ENCODE data around the gene POU3F1.

Gene POU3F1

DNA sequence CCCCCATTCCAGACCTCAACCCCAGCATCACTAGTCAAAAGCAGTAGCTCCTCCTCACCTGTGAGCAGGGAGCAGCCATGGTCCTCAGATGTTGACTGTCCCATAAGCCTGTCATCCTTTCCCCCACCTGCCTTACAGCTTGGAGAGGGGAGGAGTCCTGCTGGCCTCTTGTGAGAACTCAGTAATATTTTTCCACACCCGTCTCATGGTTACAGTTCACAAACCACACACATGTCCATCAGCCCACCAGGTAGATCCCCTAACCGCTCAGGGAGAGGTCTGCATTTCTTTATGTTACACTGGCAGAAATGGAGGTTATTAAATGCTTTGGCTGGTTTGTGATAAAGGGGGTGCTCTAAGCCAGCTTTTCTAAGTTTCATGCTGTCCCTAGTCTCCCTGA is 26.3 kb upstream of the POU3F1 start:
- DNase-seq: no peak

DNA sequence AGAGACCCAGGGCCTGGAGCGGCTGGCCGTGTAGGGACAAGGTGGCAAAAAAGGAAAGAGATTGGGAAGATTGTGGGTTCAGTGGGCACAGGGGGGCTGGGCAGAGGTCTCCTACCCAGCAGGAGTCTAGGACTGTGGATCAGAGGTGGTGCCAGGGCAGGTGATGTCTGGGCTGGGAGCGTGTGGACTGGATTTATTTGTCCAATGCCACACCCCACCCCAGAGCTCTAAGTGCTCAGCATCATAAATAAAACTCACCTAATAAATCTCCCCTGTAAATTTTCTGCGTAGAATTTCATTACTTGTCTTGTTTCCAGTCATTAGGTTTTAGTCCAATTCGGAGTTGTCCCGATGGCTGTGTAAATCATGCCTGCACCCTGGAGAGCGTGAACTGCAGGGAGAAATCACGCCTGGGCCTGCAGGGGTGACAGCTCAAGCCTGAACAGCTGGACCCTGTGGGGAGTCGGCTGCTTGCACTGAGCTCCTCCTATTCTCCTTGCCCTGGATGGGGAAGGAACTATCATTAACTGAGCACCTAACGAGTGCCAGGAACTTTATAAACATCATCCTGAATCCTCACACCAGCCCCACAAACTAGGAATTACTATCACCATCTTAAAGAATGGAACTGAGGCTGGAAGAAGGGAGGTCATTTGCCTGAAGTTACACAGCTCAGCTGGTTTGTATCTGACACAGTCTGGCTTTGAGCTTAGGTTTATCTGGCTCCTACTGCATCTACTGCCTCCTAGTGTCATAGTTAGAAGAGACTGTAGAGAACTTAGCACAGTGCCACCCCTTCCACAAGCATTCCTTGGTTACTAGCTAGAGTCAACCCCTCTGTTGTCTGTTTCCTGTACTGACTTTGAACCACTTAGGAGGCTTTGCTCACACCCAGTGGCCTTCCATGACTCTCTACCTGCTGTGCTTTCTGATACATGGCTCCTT is 25.0 kb upstream of the POU3F1 start:
- DNase-seq: no peak

DNA sequence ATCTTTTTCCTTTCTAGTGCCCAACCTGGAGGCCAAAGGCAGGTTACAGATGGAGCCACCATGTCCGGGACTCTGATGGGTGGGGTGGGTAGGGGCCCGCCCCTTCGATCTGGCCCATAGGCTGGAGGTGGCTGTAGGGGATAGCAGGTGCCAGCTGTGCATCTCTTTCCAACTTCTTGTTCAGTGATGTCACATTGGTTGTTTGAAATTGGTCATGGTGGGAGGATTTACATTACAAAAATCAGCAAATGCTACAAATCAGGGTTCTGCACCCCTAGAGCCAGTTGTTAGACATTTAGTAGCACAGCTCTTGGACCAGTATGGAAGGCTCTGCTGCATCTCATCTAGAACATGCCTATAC is 22.4 kb upstream of the POU3F1 start:
- no peak for DNase-seq

DNA sequence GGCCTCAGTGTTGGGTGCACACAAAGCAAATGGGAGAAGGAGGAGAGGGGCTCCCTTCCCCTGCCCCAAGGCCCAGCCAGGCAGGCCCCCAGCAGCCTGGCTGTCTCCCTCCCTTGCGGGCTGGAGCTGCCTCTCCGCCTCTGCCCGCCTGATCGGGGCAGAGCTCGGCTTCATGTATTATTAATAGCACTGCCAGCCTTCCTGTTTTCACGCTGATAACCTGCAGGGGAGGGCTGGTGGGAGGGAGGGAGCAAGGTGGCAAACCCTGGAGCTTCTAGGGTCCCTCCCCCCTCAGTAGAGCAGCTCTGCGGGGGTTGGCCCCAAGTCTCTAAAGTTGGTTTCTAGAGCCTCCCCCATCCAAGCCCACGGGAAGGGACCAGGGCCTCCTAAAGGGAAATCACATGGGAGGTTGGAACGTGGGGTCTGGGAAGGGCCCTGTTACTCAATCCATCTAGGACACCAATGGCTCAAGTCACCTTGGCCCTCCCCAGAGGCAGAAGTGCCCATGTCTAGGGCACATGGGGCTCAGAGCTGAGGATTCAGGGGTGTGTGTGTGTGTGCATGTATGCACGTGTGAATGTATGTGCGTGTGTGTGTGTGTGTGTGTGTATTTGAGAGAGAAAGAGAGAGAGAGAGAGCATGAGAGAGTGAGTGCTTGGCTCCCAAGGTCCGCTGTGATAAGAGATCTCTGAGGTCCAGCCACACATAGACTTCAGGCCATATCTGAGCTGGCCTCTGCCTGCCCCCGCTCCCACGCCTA is 21.8 kb upstream of the POU3F1 start:
- DNase-seq: no peak

DNA sequence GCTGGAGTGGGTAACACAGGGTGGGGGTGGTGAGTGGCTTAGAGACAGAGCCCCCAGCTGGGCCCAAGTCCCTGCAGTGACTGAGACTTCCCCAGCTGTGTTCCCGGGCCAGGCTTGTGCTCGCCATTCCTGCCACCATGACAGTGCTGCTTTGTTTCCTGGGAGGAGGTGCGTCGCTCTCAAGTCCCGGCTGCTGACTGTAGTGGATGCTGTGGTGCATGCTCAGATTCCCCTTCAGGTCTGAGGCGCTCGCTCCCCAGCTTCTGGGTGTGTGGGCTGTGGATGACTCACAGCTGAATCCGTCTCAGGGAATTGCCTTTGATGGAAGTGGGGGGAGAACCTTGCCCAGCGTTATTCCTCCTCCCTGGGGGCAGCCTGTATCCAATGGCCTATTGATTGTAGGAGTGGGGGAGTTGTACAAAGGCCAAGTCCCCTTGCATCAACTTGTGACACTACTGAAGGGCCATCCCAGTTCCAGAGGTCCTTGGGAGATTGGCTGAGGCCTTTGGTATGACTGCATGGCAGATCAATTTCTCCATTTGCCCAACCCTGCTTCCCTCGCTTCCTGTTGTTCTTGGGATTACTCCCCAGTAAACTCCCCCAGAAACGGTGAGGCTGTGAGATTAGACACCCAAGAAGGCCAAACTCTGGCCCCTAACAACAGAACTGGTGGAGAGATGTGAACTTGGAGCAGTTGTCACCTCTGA is 17.8 kb upstream of the POU3F1 start:
- DNase-seq: no peak

DNA sequence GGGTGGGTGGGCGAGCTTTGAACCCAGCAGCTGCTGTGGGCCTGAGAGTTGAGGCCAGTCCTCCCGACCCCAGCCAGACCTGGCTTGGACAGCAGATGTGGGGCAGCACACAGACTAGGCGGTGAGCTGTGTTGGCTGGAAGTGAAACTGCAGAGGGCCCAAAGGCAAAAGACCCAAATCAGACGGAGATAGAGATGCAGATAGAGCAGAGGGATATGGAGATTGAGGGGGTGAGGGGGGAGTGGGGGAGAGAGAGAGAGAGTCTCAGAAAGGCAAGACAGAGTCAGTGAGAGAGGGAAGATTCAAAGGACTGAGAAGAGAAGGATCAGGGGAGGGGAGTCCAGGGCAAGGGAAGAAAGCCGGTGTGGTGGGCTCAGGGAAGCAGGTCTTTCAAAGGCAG is 17.0 kb upstream of the POU3F1 start:
- no peak for DNase-seq

DNA sequence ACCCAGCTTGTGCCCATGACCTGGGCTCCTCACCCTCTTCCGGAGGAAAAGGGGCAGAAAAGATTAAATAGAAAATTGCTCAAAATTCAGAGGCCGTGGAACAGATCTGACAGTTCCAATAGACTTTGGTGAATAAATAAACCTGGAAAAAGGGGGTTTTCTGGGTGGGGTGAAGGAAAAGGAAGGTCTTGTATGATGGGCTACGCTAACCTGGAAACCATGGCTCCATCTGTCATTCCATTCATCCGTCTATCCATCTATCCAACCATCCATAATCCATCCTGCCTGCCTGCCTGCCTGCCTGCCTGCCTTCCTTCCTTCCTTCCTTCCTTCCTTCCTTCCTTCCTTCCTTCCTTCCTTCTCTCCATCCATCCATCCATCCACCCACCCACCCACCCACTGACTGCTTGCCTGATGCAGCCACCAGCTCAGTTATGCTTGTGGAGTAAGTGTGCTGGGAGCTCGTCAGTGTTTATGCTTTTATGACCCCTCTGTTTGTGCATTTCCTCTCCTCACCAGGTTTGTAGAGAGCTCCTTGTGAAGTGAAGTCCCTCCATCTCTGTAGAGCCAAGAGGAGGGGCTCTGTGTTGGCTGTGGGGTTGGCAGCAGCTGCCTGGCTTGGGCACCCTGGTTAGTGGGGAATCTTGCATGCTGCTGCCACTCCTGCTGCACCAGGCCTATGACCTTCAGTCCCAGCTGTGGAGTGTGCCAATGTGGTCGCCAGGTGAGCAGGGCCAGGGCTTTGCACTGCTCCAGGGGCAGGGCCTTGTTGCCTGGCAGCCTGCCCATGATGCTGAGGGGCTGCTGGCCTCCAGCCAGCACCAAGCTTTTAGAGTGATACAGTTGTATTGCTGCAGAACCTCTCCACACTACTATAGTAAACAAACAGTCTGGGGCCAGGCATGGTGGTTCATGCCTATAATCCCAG is 16.0 kb upstream of the POU3F1 start:
- no peak for DNase-seq

DNA sequence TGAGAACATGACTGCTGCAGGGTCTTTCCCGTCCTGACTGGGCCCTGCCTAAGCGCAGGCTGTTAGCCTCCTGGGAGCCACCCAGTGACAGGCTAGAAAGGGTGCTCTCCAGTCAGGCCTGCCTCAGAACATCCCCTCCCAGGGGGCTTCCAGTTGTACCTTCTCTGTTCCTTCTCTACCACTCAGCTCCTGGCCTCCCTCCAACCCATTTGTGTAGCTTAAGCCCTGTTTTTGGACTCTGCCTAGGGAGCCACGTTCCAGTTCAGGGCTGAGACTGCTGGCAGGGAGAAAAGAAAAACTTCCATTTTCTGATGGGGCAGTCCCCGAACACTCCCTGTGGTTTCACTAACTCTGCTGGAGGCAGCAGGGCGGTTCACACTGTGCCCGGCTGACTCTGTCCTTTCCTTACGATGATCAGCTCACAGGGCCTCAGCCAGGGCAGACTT is 15.3 kb upstream of the POU3F1 start:
- DNase-seq: no peak

DNA sequence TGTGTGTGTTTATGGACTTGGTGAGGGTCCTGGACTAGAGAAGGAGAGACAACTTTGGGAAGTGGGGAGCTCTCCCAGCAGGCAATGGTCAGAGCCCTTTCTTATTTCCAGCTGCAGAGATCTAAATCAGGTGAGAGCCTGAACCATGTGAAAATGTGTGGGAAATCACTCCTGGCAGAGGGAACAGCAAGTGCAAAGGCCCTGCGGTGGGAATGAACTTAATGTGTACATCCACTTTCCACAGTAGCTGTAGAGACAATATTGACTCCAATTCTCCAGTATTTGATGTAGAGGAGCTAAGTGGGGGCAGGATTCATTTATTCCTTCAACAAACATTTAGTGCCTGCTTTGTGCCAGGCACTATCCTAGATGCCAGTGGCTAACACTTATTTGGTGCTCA is 14.7 kb upstream of the POU3F1 start:
- no peak for DNase-seq

DNA sequence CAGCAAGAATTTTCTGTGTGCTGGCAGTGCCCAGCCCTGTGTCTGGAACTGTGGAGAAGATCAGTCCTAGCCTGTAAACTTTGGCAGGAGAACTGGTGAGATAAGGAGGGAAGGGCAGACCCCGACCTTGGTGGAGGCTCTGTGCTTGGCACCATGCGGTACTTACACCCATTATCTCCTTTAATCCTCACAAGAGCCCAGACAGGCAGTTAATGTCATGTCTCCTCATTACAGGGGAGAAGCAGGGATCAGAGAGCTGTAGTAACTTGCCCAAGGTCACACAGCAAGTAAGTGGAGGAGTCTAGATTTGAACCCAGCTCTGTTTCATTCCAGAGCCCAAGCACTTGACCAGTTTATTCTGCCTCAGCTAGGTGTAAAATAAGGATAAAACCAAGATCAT is 13.9 kb upstream of the POU3F1 start:
- no peak for DNase-seq

DNA sequence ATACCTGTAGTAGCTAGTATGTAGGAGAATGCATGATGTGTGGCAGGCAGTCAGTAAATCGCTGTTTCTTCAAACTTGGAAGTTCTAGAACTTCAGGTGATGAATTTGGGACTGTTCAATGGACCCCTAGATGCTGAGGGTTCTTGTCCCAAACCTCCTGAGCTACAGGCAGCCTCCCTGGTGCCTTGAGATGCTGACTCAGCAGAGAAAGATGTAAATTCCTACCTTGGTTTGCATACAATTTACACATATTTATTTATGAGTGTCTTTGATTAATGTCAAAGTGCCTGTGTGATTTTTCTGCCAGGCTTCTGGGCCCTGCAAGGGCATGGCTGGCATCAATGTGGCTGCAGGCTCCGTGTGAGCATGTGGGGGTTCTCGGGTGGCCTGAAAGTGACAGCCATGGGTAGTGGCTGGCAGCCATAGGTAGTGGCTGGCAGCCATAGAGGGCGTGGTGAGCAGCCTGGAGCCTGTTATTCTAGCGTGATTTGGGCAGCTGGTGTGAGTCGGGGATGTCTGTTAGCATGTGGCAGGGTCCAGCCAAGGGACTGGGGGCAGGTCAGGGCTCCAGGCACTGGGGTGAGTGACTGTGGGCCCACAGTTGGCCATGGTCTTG is 13.2 kb upstream of the POU3F1 start:
- no peak for DNase-seq

DNA sequence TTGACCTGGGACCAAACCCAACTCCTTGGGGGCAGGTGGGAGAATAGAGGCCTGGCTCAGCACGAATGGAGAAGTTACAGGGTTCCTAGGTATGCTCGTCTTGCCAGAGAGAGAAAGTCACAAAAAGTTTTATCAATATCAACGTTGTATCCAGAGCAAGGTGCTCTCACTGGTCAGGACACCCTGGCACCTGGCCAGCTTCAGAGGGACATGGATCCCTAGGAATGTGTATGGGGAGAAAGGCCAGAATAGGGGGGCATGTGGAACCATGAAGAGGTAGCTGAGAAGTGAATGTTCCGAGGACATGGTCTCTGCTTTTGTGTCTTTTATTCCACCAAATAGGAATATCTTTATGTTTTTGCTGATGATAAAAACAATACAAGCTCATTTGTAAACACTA is 9.4 kb upstream of the POU3F1 start:
- no peak for DNase-seq

DNA sequence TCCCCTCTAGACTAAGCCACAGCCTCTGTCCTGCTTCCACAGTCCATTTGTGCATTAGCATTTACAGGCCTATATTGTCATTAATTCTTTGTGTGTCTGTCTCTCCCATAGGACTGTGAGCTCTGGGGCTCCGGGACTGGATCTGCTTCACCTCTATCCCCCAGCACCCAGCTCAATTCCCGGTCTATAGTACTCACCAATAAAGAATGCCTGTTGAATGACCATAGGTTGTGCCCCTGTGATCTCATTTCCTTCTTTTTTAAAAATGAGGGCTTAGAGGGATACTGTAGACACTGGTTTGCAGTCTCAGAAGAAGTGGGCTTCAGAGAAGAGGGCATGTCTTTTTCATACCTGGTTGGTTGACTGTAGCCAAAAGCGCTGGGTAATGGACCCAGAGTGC is 8.8 kb upstream of the POU3F1 start:
- no peak for DNase-seq

DNA sequence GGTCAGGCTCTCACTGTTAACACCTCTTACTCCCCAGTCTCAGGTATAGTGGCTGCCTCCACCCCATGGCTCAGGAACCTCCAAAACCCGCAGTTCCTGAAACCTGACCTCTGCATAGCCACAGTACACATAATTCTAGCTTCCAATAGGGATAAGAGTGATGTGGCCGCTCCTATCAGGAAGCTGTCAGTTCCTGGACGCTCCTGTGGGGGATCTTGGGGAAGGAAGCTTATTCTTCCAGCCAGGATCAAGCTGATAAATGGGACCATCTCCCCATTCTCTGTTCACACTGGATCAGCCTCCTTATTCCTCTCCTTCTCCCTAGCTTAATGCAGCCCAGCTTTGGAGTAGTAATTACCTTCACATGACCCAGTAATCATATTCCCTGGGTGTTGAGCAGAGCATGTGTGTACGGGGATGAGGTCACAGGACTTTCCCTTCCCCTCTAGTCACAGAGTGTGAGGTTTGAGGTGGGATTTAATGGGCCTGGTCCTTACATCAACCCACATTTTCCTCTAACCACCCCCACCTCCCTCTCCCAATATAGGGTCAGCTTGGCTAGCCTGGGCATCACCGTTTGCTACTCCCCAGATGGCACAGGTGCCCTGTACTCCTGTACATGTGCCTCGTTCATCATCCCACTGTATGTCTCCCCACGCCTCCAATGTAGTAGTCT is 7.0 kb upstream of the POU3F1 start:
- no peak for DNase-seq

DNA sequence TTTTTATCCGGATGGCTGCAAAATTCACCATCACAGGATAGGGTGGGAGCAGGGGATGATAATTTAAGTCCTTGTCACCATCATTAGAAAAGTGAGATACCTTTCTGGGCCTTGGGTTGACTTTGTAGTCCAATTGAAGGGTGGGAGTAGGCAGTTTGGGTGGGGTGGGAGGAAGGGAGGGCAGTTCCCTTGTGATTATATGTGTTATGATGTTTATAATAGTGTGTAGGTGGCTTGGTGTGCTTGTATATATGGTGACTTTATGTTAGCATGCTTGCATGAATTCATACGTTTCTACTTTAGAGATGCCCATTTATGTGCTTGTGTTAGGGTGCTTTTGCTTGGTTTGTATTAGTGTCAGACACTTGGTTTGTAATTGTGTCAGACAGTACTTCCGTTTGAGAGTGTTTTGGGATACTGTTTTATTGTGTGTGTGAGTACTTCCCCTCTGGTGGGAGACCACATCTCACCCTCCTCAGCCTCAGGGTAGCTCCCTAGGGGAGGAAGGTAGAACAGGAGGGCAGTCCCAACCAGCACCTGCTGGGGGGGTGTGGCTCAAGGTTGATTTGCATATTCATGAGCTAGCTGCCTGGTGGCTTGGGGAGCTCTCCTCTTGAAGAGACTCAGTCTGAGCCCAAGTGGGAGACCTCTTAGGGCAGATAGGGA is 6.3 kb upstream of the POU3F1 start:
- no peak for DNase-seq

DNA sequence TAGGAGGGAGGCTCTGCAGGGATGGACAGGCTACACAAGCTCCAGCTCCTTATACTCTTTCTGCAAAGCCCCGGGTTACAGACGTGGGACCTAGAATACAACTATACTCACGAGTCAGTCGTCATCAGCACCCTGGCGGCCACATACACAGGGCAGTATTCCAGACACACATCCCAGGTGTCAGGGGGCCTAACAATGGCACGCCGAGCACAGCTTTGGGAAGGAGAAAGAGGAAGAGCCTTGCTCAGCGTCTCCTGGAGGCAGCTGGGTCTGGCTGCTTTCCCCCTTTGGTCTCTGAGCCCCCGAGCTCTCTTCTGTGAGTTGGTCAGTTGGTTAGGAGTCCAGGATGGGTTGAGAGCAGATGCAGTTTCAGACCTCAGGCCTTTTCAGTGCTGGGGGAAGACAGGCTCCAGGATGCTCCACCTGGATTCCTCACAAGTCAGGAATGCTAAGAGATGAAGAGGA is 4.5 kb upstream of the POU3F1 start:
- no peak for DNase-seq

DNA sequence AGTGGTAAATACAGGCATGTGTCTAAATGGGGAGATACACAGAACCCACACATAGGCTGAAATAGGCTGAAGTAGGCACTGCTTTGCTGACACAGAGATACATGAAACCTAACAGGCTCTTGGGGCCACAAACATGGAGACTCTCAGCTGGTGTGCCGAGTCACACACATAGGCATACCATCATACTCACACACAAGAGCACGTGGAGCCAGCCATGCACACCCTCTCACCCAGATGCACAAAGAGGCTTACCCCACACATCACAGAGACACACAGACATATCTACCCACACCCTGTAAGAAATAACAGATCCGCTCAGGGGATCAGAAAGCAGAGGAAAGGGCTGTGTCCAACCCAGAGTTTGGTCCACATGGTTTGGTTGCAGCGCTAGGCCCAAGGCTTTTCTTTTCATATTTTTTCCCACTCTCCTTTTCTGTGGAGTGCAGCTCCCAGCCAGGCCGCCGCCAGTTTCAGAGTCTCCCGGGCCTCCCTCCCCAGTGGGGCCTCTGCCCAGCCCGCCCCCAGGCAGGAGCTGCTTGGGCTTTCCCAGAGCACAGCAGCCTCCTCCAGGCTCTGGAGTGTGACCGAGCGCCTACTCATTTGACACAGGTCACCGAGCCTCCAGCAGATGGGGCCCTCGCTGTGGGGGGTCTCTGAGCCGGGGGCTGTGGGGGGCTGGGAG is 3.9 kb upstream of the POU3F1 start:
- DNase-seq: no peak

DNA sequence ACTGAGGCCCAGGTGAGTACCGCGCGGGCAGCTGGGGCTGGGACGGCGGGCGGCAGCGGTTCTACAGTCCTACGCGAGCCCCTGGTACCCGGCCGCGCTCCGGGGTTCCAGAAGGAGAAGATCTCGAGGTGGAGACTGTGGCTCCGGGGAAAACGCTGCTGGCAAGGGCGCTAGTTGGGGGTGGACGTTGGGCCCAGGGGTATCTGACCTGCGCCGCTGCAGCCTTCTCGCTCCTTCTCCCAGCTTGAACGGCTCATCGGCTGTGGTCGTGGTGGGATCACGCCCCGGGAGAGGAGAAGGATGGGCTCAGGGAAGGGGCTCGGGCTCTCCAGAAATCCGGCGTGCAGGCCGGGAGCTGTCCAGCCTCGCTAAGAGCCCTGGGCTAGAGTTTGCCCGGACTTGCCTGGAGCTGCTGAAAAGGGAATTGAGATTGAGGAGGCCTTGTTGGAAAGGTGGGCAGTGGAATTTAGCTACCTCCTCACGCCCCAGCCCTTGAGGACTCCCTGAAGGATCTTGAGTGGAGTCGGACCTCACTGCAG is 1.1 kb upstream of the POU3F1 start:
- no peak for DNase-seq

DNA sequence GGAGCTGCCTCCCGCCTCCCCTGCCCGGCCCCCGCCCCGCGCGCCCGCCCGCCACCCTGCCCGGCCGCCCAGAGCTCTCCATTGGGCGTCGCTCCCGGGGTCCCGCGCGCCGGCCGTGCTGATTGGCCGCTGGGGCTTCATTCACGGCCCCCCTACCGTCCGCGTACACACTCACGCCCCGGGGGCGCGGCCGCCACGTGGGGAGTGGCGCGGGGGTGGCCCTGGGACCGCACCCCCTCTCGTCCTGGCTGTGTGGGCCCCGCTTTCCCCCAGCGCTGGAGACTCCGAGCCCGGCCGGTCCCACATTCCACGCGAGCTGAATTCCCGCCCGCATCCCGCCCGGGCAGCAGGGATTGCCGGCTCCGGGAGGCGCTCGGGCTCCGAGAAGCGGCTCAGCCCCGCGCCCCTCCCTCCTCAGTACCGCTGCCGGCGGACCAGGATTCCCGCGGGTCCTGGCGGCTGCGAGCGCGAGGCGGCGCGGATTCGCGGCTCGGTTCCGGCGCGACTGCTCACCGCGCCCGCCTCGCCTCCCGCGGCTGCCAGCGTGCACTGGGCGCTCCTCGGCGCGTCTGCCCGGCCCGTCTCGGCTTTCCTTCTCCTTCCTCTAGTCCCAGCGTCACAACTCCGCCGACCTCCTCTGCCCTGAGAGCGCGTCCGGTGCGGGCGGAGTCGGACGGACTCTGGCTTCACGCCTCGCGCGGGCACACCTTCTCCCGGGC is 450 bp upstream of the POU3F1 start:
- DNase-seq: no peak

Data from GDM1 (cell line).